ENCODE measurements around the gene HKDC1.
"Not testable (repeated sequence)": the region's sequence is repeated elsewhere in the genome, so short reads cannot be mapped to it uniquely, and the experiment has no call there.

The HKDC1 gene

DNA sequence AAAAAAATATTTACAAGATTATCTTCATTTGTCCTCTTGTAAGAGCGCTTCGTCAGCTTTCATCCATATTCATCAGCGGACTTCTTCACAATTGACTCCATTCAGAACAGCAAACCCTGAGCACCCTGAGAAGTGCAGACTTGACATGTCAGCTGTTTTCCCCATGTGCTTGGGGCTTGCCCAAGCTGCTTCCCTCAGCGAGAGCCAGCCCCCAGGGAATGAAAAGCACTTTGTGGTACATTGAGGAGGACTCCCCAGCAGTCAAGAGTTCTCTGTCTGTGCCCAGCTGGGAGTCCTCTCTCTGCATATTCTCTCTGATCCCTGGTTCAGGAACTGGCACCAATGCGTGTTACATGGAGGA, 22.7 kb downstream of the HKDC1 start:
- DNase-seq: no peak

DNA sequence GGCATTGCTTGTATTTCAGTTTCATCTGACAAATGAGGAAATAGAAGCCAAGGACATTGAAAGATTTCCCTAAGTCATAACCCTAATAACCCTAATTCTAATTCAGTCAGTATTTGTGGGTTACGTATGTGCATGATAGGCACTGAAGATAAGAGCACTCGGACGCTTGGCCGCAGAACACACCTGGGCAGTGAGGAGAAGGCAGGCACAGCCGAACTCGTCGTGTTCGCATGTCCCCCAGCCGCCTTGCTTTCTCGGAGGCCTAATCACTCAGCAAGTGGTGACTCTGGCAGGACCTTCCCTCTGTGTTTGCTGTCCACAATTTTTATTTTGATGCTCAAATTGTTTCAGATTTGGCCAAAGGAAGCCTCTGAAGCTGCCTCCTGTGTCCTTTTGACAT, 23.7 kb downstream of the HKDC1 start:
- DNase-seq: no peak

DNA sequence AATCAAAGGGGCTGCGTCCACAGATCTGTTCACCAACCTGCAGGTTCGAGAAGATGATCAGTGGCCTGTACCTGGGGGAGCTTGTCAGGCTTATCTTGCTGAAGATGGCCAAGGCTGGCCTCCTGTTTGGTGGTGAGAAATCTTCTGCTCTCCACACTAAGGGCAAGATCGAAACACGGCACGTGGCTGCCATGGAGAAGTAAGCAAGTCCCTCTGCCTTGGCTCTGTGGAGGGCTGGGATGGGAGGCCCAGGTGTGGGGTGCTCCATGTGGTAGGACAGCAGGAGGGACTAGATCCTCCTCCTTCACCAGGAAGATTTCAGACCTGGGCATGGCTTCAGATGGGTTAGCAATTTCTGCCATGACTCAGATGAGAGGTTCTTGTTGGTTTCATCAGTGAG, 25.9 kb downstream of the HKDC1 start:
- DNase-seq: no peak

DNA sequence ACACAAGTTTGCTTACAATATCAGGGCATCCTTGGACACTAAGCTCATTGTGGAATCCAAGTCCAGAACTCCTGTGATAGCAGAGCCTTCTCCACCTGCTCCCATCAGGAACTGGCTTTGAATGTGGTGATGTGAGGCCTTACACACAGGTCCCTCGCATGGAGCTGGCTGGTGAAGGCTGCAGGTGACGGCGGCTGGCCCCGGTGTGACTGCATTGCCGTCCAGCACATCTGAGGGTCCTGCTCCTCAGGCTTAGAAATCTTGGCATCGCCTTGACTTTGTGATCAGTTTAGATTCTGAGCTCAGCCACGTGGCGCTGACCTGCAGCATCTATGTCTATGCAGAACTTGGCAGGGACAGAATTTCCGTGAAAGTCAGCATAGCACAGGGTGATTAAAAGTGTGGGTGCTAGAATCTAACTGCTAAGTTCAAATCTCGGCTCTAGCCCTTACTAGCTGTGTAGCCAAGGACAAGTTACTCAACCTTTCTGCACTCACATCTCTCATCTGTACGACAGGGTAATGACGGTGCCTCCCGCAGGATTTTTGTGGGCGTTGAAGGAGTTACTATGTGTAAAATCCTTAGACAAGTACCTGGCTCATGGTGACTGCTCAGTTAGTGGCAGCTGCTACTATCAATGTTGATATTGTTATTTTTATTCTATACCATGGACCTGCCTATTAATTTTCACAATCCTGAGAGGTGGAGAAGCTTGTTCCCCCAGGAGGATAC, 26.6 kb downstream of the HKDC1 start:
- no peak for DNase-seq

DNA sequence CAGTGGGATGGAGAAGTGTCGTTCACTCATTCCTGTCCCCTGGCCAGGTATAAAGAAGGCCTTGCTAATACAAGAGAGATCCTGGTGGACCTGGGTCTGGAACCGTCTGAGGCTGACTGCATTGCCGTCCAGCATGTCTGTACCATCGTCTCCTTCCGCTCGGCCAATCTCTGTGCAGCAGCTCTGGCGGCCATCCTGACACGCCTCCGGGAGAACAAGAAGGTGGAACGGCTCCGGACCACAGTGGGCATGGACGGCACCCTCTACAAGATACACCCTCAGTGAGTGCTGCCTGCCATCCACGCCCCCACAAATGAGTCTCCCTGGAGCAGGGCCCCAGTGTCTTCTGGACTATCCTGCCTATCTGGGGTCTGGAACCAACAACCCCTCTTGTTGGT, 27.2 kb downstream of the HKDC1 start:
- no peak for DNase-seq

DNA sequence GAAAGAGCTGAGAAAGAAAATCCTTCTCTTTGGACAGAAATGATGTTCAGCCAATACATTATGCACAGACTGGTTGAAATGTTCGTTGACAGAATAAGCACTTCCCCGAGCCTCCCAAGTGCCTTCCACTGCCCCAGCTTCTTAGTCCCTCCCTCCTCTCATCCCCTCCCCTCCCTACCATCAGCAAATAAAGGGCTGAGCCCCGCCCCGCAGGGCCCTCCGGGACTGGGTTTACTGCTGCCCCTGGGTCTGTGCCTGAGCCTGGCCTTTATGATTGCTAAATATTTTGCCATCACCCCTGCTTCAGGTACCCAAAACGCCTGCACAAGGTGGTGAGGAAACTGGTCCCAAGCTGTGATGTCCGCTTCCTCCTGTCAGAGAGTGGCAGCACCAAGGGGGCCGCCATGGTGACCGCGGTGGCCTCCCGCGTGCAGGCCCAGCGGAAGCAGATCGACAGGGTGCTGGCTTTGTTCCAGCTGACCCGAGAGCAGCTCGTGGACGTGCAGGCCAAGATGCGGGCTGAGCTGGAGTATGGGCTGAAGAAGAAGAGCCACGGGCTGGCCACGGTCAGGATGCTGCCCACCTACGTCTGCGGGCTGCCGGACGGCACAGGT, 28.1 kb downstream of the HKDC1 start:
- no peak for DNase-seq

DNA sequence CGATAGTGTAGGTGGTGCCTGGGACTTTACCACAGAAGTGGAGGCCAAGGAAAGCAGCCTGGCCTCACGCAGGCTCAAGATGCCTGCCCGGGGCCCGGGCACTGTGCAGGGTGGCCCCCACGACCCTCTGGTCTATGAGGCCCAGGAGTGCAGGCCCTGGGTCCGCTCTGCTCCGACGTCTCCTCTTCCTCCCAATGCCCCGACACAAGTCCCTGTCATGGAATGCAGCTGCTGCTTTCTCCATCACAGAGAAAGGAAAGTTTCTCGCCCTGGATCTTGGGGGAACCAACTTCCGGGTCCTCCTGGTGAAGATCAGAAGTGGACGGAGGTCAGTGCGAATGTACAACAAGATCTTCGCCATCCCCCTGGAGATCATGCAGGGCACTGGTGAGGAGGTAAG, 29.9 kb downstream of the HKDC1 start:
- DNase-seq: no peak

DNA sequence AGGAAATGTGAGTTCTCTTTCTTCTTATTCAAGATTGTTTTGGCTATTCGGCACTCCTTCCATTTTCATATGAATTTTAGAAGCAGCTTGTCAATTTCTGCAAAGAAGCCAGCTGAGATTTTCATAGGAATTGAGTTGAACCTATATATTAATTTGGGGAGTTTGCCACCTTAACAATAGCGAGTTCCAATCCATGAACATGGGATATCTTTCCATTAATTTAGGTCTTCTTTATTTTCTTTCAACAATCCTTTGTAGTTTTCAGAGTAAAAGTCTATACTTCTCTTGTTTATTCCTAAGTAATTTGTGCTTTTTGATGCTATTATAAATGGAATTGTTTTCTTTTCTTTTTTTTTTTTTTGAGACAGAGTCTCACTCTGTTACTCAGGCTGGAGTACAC, 31.3 kb downstream of the HKDC1 start:
- not testable (repeated sequence) for DNase-seq

DNA sequence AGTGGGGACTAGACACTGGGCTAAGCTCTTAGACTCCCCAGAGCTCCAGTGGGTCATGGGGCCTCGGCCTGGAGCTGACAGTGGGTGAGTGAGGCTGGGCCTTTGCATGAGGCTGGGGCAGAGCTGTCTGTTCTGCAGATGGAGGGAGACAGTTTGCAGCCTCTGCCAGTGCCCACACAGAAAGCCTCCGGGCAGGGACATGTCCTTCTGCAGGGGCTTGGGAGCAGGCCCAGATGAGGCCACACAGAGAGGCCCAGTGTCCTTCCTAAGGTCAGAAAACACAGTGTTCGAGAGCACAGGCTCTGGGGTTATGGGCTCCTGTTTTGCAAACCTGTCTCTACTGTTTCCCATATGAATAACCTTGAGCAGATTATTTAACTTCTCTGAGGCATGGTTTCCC, 33.0 kb downstream of the HKDC1 start:
- DNase-seq: no peak

DNA sequence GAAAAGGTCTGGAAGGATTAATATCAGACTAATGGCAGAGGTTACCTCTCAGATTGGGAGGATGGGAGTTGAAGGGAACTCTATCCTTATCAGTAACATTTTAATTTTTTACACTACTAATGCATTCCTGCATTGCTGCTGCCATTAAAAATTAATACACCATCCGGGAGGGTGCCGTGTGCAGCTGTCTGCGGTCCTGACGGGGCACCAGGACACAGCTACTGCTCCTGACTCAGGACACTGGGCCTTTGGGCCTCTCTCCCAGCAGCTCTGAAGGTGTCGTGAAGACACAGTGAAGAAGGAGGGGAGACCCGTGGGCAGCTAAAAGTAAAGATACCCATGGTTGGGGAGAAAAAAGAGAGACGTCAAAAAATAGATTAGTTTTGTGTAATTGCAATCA, 34.7 kb downstream of the HKDC1 start:
- no peak for DNase-seq

DNA sequence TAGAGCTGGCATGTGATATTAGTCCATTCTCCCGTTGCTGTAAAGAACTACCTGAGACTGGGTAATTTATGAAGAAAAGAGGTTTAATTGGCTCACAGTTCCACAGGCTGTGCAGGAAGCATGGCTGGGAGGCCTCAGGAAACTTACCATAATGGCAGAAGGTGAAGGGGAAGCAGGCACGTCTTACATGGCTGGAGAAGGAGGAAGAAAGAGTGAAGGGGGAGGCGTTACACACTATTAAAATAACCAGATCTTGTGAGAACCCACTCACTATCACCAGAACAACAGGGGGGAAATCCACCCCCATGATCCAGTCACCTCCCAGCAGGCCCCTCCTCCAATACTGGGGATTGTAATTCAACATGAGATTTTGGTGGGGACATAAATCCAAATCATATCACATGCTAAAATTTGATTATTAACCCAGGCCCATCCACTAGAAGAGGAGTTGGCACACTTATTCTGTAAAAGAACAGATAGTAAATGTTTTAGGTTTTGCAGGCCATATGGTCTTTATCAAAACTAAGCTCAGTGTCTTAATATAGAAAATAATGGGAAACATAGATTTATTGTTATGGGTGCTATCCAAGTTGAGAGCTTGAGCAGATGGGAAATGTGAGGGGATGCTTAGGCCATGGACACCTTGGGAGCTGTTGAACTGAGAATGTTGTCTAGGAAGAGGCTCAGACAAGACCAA, 39.6 kb downstream of the HKDC1 start:
- no peak for DNase-seq

DNA sequence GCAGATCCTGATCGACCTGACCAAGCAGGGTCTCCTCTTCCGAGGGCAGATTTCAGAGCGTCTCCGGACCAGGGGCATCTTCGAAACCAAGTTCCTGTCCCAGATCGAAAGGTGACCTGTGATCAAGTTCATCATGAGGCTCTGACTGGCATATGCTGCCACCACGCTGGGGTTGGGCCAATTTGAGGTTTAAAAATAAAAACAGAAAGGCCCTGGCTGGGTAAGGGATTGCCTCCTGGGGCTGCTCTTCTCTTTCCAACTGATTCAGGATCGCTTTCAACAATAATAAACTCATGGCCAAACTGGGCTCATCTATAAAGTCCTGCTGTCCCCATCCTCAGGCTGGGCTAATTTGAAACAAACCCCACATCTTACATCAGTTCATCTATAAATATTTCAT, 41.1 kb downstream of the HKDC1 start:
- no peak for DNase-seq

DNA sequence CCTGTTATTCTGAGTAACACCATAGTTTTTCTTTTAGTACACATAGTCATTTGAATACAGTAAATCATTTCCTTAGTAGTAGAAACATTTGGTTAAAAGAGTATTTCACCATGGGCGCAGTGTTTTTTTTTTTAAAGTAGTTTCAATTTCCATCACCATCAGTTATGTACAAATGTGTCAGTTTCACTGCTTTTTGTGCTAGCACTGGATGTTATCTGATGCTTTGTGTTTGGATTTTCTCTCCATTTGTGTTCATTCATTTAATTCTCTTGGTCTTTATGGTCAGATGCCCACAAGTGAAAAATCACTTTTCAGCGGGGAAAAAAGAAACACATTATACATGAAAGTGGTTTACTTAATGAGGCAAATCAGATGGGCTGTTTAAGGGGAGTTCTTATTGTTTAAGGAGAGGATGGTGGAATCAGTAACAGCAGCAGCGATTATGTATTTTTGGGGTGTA, 42.2 kb downstream of the HKDC1 start:
- DNase-seq: no peak

DNA sequence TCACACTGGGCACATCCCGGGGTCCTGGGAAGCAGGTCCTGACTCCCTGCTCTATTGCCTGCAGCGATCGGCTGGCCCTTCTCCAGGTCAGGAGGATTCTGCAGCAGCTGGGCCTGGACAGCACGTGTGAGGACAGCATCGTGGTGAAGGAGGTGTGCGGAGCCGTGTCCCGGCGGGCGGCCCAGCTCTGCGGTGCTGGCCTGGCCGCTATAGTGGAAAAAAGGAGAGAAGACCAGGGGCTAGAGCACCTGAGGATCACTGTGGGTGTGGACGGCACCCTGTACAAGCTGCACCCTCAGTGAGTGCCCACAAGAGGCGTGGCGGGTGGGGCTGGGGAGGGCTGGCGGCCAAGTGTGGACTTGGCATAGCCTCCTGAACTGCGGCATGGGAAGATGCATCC, 45.4 kb downstream of the HKDC1 start:
- no peak for DNase-seq

DNA sequence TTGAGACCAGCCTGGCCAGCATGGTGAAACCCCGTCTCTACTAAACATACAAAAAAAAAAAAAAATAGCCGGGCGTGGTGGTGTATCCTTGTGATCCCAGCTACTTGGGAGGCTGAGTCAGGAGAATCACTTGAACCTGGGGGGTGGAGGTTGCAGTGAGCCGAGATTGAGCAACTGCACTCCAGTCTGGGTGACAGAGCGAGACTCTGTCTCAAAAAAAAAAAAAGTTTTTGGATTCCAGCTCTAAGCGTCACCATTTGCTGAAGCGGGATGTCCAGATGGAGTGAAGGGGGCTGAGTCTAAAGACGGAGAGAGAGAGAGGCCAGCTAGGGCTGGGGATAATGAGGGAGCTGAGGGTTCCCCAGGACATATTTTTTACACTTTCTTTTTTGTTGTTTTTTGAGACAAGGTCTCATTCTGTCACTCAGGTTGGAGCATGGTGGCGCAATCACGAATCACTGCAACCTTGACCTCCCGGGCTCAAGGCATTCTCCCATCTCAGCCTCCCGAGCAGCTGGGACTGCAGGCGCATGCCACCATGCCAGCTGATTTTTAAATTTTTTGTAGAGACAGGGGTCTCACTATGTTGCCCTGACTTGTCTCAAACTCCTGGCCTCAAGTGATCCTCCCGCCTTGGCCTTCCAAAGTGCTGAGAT, 48.8 kb downstream of the HKDC1 start:
- no peak for DNase-seq

DNA sequence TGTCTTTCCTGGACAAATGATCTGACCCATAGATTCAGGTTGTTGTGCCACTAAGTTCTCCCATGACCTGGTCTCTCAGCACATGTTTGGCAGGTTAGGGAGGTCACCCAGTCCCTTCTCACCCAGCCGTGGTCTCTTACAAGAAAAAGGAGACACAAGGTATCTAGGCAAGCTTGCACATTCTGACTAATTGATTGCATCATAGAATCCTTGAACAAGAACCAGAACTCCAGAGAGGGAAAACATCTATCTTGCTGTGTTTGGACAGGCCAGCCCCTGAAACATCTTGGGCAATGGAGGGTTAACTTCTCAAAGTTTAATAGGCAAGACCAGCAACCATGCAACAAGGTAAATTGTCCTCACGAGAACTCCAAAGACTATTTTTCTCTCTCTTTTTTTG, 49.6 kb downstream of the HKDC1 start:
- no peak for DNase-seq

DNA sequence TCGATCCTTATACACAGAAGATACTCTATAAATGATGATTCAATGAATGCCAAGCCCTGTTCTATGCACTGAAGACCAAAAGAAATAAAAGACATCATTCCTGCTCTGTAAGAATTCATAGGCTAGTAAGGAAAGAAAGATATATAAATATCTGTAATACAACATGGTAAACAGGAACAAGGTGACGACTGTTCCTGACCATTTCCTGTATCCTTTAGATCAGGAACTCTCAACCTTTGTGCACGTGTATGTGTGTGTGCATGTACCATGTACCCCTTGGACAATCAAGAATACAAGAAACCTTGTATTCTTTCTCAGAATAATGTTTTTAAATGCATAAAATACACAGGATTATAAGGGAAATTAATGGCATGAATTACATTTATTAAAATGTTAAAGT, 50.9 kb downstream of the HKDC1 start:
- no peak for DNase-seq

DNA sequence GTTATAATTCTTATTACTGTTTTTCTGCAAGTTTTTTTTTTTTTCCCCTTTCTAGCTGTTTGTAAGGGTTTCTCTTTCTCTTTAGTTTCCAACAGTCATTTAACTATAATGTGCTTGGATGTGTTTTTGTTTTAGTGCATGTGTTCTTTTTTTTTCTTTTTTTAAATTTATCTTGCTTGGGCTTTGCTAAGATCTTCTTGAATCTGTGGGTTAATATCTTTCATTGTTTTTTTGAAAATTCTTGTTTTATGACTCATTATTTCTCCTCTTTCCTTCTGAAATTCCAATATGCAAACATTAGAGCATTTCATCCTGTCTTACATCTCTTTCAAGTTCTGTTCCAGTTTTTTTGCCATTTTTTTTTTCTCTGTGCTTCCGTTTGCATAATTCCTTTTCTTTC, 52.5 kb downstream of the HKDC1 start:
- no peak for DNase-seq

DNA sequence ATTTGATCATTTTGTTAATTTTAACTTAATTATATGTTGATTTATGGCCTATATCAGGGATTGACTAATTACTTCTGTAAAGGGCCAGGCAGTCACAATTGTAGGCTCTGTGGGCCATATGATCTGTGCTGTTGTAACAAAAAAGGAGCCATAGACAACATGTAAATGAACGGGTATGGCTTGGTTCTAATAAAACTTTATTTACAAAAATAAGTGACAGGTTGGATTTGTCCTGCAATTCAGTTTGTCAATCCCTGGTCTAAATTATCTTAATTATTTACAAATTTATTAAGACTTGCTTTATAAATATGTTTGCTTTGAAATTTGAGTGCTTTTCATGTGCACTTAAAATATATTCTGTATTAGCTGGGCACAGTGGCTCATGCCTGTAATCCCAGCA, 55.3 kb downstream of the HKDC1 start:
- no peak for DNase-seq

DNA sequence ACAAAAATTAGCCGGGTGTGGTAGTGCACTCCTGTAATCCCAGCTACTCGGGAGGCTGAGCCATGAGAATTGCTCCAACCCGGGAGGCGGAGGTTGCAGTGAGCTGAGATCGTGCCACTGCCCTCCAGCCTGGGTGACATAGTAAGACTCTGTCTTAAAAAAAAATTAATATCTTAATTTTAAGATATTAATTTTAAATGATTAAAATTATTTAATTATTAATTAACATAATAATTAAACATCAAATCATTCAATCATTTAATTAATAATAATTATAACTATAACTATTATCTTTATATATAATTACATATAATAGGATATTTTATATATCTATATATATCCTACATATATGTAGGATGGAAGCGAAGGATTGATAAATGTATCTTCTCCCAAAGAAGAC, 56.4 kb downstream of the HKDC1 start:
- DNase-seq: no peak

DNA sequence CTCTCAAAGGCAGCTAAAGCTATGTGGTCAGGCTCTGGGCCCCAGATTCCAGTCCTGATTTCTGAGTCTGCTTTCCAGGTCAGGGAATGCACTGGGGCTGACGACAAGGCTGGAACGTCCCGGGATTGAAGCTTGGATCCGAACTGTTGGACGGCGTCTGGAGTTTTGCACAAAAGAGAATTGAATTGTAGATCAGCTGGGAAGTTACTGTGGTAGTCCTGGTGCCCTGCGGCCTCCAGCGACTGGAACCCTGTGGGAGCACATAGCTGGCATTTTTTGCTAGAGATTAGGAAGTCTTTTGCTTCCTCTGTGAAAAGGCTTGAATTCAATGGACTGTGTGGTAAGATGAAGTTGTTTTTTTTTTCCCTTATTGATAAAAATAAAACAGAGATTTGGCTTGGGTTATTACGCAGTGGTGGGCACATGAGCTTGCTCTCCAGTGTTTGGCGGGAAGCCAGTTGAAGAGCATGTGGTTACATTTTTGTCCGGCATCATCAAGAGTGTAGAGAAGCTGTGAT, 58.4 kb downstream of the HKDC1 start, which contains the start of gene HK1:
Gene HK1, plus strand, starts transcription at position 51 of the 518 bp plus-strand sequence.
- DNase-seq: no peak

DNA sequence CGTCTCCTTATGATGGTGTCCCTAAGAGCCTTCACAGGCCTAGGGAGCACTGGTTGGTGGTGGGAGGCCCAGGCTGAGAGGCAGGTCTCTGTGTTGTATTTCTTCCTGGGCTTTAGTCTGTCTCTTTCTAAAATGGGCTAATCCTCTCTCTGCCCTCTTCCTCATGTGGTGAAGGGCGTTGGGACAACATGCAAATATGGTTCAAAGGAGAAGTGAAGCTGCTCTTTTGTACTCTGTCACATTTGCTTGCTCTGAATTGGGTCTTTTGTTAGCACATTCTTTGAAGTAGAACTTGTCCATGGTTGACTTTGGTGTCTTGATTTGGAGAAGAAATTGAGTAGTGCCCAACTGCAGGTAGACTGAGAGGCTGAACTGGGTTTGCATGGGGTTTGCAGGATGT, 59.0 kb downstream of the HKDC1 start:
- no peak for DNase-seq
